B cell (primary cell): Measurements from ENCODE around the gene CHAF1A.

Experiments used
- CTCF ChIP-seq: fragments of 200-600 bp; IDR thresholded peaks from one replicate; pipeline ENCODE4 v1.8.0; 2022; ENCODE audit warnings: antibody characterized with exemption, mild to moderate bottlenecking
- EZH2 ChIP-seq: IDR thresholded peaks from 2 replicates; pipeline ENCODE4 v1.6.1; 2012; ENCODE audit warnings: borderline replicate concordance, low read depth, mild to moderate bottlenecking, moderate library complexity, low read length; ENCODE audit not compliant: insufficient read depth, poor library complexity, severe bottlenecking

- no peak for TF ChIP-seq CTCF
- no peak for TF ChIP-seq EZH2
Observed at GRCh38 chr19:4449639-4450028, 47.2 kb downstream of the CHAF1A start.
